Gastroesophageal sphincter (tissue), 3 donors: ENCODE results near the gene SEC14L2.

Experiments used
- EP300 ChIP-seq: sonication (generic); formaldehyde crosslinking; IDR thresholded peaks from one replicate; pipeline ENCODE4 v1.6.1; 2017; ENCODE audit warnings: antibody characterized with exemption, mild to moderate bottlenecking
- TF ChIP-seq, protein P1 (sequence below), 4 experiments: fragments of 200-600 bp in 2 of 4; fragments of 450-650 bp in 2 of 4; sonication (generic) in 1 of 4; IDR thresholded peaks; one replicate each; pipeline ENCODE4 v1.5.1; 2017 to 2019; ENCODE audit warnings: antibody characterized with exemption in 4 of 4, mild to moderate bottlenecking in 2 of 4, moderate library complexity in 2 of 4

- TF ChIP-seq EP300: no peak
- TF ChIP-seq, protein P1, sequence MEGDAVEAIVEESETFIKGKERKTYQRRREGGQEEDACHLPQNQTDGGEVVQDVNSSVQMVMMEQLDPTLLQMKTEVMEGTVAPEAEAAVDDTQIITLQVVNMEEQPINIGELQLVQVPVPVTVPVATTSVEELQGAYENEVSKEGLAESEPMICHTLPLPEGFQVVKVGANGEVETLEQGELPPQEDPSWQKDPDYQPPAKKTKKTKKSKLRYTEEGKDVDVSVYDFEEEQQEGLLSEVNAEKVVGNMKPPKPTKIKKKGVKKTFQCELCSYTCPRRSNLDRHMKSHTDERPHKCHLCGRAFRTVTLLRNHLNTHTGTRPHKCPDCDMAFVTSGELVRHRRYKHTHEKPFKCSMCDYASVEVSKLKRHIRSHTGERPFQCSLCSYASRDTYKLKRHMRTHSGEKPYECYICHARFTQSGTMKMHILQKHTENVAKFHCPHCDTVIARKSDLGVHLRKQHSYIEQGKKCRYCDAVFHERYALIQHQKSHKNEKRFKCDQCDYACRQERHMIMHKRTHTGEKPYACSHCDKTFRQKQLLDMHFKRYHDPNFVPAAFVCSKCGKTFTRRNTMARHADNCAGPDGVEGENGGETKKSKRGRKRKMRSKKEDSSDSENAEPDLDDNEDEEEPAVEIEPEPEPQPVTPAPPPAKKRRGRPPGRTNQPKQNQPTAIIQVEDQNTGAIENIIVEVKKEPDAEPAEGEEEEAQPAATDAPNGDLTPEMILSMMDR (IDR thresholded peaks at IDR 0.05): no peak
These were observed 16.2 kb downstream of the SEC14L2 start for GRCh38 chr22:30413001-30413400.
